A673 (cell line): ENCODE measurements around the gene ATP2C1. TPM values are rescaled to one million over a fixed set of nuclear protein-coding genes. Genes with fewer than 3 reads are reported as not detected.

Experiments used
- BruUV-seq: library from RNA; stranded (reverse); fragments of 400-500 nt; replicated peaks from 2 replicates; lab custom pipeline; 2021; lab: Mats Ljungman, UMichigan
- CTCF ChIA-PET: fragments of 300-600 bp; sonication (Branson Sonifier 250); formaldehyde crosslinking; loops from one replicate; lab custom pipeline; 2022; ENCODE audit warnings: antibody characterized with exemption; lab: Charles Lee
- POLR2A ChIA-PET: fragments of 300-600 bp; sonication (Branson Sonifier 250); formaldehyde crosslinking; loops from one replicate; lab custom pipeline; 2022; ENCODE audit warnings: antibody characterized with exemption; ENCODE audit not compliant: low non-redundant PET; lab: Charles Lee
- DNase-seq: peaks from one replicate; pipeline ENCODE4 v3.0.0-alpha.2; 2015; ENCODE audit warnings: low spot score
- H3K27ac ChIP-seq: fragments of 200-600 bp; sonication (generic); 2 replicates; pipeline ENCODE4 v1.5.1; 2016; ENCODE audit warnings: mixed run types, low read depth, mild to moderate bottlenecking, mixed read lengths, antibody characterized with exemption, low read length; ENCODE audit not compliant: poor library complexity, severe bottlenecking
- H3K27me3 ChIP-seq: fragments of 200-600 bp; sonication (generic); replicated peaks from 2 replicates; pipeline ENCODE4 v1.6.1; 2017; ENCODE audit warnings: mixed run types, low read depth, mild to moderate bottlenecking, mixed read lengths, antibody characterized with exemption, low read length; ENCODE audit not compliant: insufficient read depth, poor library complexity
- H3K36me3 ChIP-seq: fragments of 200-600 bp; sonication (generic); 2 replicates; pipeline ENCODE4 v1.6.1; 2016; ENCODE audit warnings: mixed run types, mild to moderate bottlenecking, mixed read lengths, antibody characterized with exemption, low read length; ENCODE audit not compliant: insufficient read depth, poor library complexity, severe bottlenecking
- H3K4me1 ChIP-seq: fragments of 200-600 bp; sonication (generic); 2 replicates; pipeline ENCODE4 v1.6.1; 2017; ENCODE audit warnings: mixed run types, mild to moderate bottlenecking, mixed read lengths, antibody characterized with exemption, low read length; ENCODE audit not compliant: insufficient read depth, poor library complexity, severe bottlenecking
- H3K4me3 ChIP-seq: fragments of 200-600 bp; sonication (generic); 2 replicates; pipeline ENCODE4 v1.5.1; 2016; ENCODE audit warnings: low read depth, mixed run types, mild to moderate bottlenecking, mixed read lengths, low read length; ENCODE audit not compliant: poor library complexity, severe bottlenecking
- H3K9me3 ChIP-seq: fragments of 200-600 bp; sonication (generic); 2 replicates; pipeline ENCODE4 v1.6.1; 2016; ENCODE audit warnings: mixed run types, low read depth, mild to moderate bottlenecking, mixed read lengths, antibody characterized with exemption, low read length; ENCODE audit not compliant: poor library complexity, severe bottlenecking
- EZH2 ChIP-seq: fragments of 200-600 bp; sonication (generic); IDR thresholded peaks from 2 replicates; pipeline ENCODE4 v1.6.1; 2017; ENCODE audit warnings: borderline replicate concordance, low read depth, mild to moderate bottlenecking, mixed read lengths, antibody characterized with exemption, low read length; ENCODE audit not compliant: poor library complexity, severe bottlenecking
- intact Hi-C: fragments of 100-400 bp; cut with micrococcal nuclease; formaldehyde crosslinking; loops from one replicate; pipeline ENCODE4 v1.10.0; 2022; ENCODE audit not compliant: unreplicated experiment
- total RNA-seq: library from RNA; stranded (reverse); gene quantifications from 2 replicates; pipeline ENCODE4 v1.2.3, GENCODE V29; 2021
- TF ChIP-seq, protein P1 (sequence below): fragments of 300-800, 200-600 bp; sonication (generic); conservative IDR thresholded peaks from 2 replicates; pipeline ENCODE4 v1.5.1; 2017; ENCODE audit warnings: low read depth, mild to moderate bottlenecking, antibody characterized with exemption, low read length, moderate library complexity, mixed read lengths

Gene ATP2C1
- total RNA-seq, 1 experiment from 2014 or later = 75.9 TPM

DNA sequence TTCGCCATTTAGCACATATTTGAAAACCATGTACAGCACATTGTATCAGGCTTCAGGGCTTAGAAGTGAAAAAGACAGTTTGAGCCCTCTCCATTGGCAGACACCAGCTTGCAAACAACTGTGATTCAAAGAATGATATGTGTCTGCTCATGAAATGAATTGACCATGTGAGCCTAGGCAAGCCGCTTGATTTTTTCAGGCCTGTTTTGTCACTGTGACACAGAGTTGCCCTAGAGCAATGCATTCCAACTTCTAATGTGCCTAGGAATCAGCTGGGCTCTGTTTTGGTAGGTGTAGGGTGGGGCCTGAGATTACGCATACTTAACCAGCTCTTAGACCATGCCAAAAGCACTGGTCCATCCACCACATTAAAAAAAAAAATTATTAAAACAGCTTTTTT, 53.0 kb downstream of the ATP2C1 start:
- DNase-seq = no peak
- no TSS peak for BruUV-seq
- Histone ChIP-seq H3K27ac (no peak overlapping the region), H3K27me3 (no peaks in the 10 kb centered on the region), H3K4me1 (no peaks in the 10 kb centered on the region), H3K9me3 (peaks cover 10% of the 10 kb centered on the region), H3K36me3 (peaks cover 38% of the 10 kb centered on the region), H3K4me3 (no peak overlapping the region)
- CTCF ChIA-PET = no interaction called here
- TF ChIP-seq EZH2 = no peak
- TF ChIP-seq, protein P1, sequence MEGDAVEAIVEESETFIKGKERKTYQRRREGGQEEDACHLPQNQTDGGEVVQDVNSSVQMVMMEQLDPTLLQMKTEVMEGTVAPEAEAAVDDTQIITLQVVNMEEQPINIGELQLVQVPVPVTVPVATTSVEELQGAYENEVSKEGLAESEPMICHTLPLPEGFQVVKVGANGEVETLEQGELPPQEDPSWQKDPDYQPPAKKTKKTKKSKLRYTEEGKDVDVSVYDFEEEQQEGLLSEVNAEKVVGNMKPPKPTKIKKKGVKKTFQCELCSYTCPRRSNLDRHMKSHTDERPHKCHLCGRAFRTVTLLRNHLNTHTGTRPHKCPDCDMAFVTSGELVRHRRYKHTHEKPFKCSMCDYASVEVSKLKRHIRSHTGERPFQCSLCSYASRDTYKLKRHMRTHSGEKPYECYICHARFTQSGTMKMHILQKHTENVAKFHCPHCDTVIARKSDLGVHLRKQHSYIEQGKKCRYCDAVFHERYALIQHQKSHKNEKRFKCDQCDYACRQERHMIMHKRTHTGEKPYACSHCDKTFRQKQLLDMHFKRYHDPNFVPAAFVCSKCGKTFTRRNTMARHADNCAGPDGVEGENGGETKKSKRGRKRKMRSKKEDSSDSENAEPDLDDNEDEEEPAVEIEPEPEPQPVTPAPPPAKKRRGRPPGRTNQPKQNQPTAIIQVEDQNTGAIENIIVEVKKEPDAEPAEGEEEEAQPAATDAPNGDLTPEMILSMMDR = no peak
- POLR2A ChIA-PET = no interaction called here
- intact Hi-C loops = no loop called here

DNA sequence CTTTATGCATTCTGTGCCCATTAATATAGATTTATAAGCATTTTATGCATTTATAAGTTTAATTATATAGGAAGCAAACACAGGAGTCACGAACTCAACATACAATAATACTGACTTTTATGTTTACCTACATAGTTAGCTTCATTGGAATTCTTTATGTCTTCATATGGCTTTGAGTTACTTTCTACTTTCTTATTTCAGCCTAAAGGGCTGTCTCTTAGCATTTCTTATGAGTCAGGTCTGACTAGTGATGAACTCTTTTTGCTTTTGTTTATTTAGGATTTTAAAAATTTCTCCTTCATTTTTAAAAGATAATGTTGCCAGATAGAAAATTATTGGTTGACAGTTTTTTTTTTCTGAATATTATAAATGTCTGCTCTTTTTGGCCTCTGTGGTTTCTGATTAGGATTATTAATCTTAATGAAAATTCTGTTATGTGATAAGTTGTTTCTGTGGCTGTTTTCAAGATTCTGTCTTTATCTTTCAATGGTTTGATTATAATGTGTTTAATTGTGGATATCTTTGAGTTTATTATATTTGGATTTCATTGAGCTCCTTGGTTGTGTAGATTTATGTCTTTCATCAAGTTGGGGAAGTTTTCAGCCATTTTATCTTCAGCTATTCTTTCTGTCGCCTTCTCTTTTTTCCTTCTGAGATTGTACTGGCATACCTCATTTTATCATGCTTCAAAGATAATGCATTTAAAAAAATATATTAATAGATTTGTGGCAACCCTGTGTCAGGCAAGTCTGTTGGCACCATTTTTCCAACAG, 54.3 kb downstream of the ATP2C1 start:
- no peak overlapping the region for H3K4me3 ChIP-seq
- H3K36me3 ChIP-seq = peaks cover 30% of the 10 kb centered on the region
- peaks cover 10% of the 10 kb centered on the region for H3K9me3 ChIP-seq
- no peaks in the 10 kb centered on the region for H3K27me3 ChIP-seq
- DNase-seq = no peak
- ChIA-PET CTCF (no interaction called here), POLR2A (no interaction called here)
- H3K4me1 ChIP-seq = no peaks in the 10 kb centered on the region
- no TSS peak for BruUV-seq
- intact Hi-C loops = no loop called here
- TF ChIP-seq, protein P1 = no peak
- TF ChIP-seq EZH2 = no peak
- H3K27ac ChIP-seq = no peak overlapping the region

DNA sequence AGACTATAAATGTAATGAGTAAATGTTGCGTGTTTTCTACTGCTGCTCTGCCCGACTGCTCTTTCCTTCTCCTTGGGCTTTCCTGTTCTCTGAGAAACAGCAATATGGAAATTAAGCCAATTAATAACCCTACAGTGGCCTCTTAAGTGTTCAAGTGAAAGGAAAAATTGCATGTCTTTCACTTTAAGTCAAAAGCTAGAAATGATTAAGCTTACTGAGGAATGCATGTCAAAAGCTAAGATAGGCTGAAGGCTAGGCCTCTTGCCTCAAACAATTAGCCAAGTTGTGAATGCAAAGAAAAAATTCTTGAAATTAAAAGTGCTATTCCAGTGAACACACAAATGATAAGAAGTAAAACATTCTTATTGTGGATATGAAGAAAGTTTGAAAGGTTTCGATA, 55.0 kb downstream of the ATP2C1 start:
- BruUV-seq = no TSS peak
- CTCF ChIA-PET = no interaction called here
- POLR2A ChIA-PET = no interaction called here

More for the DNA sequence above, 55.0 kb downstream of the ATP2C1 start:
- no peaks in the 10 kb centered on the region for H3K4me1 ChIP-seq
- no peak for DNase-seq
- TF ChIP-seq, protein P1 = no peak
- TF ChIP-seq EZH2 = no peak
- H3K9me3 ChIP-seq = peaks cover 10% of the 10 kb centered on the region
- intact Hi-C loops = no loop called here
- H3K27me3 ChIP-seq = no peaks in the 10 kb centered on the region
- no peak overlapping the region for H3K4me3 ChIP-seq
- H3K36me3 ChIP-seq = peaks cover 30% of the 10 kb centered on the region
- no peak overlapping the region for H3K27ac ChIP-seq
